IMR-90 (cell line): ENCODE data around the gene KHNYN. TPM values are rescaled to one million over a fixed set of nuclear protein-coding genes. Genes with fewer than 3 reads are reported as not detected.

Experiments used
- ATAC-seq: fragments of 200-7000 bp; cut with Tn5 transposase; 2 replicates; pipeline ENCODE4 v1.9.1; 2020; ENCODE audit warnings: low read depth, mild to moderate bottlenecking, moderate library complexity
- BruUV-seq: library from RNA; stranded (reverse); fragments of 400-500 nt; replicated peaks from 2 replicates; lab custom pipeline; 2021; lab: Mats Ljungman, UMichigan
- CTCF ChIA-PET: fragments of 300-600 bp; formaldehyde crosslinking; extraction: SDS; loops from one replicate; lab custom pipeline; 2021; ENCODE audit warnings: antibody characterized with exemption; lab: Yijun Ruan, JAX
- POLR2A ChIA-PET: fragments of 300-600 bp; sonication (Branson Sonifier 250); formaldehyde crosslinking; loops from one replicate; lab custom pipeline; 2022; ENCODE audit warnings: antibody characterized with exemption; ENCODE audit not compliant: unreplicated experiment; lab: Charles Lee
- DNase-seq: peaks from one replicate; pipeline ENCODE4 v3.0.0; 2013
- H2AFZ ChIP-seq: replicated peaks from 2 replicates; pipeline ENCODE3; 2013; ENCODE audit warnings: low read length, mild to moderate bottlenecking; ENCODE audit not compliant: poor library complexity
- H2AK5ac ChIP-seq: 2 replicates; pipeline ENCODE4 v1.6.1; 2013; ENCODE audit warnings: low read depth, low read length, inconsistent platforms
- H2AK9ac ChIP-seq: replicated peaks from 2 replicates; pipeline ENCODE3; 2013; ENCODE audit warnings: mild to moderate bottlenecking, low read depth, low read length, moderate library complexity; ENCODE audit not compliant: poor library complexity
- H2BK120ac ChIP-seq: 2 replicates; pipeline ENCODE4 v1.6.1; 2013; ENCODE audit warnings: low read depth, low read length, inconsistent platforms
- H2BK15ac ChIP-seq: 3 replicates; pipeline ENCODE4 v1.6.1; 2013; ENCODE audit warnings: low read depth, low read length, inconsistent platforms
- H2BK20ac ChIP-seq: 2 replicates; pipeline ENCODE4 v1.6.1; 2013; ENCODE audit warnings: low read depth, mild to moderate bottlenecking, inconsistent platforms, low read length, moderate library complexity
- H2BK5ac ChIP-seq: 2 replicates; pipeline ENCODE4 v1.6.1; 2013; ENCODE audit warnings: mild to moderate bottlenecking, low read depth, low read length, inconsistent platforms; ENCODE audit not compliant: poor library complexity, severe bottlenecking
- H3K14ac ChIP-seq: replicated peaks from 2 replicates; pipeline ENCODE4 v1.6.1; 2013; ENCODE audit warnings: low read depth, low read length, inconsistent platforms
- H3K18ac ChIP-seq: 2 replicates; pipeline ENCODE4 v1.6.1; 2013; ENCODE audit warnings: low read depth, low read length, control low read depth
- H3K23ac ChIP-seq: 2 replicates; pipeline ENCODE4 v1.6.1; 2013; ENCODE audit warnings: low read depth, low read length, inconsistent platforms
- H3K27ac ChIP-seq: 2 replicates; pipeline ENCODE4 v1.5.1; 2013; ENCODE audit warnings: mild to moderate bottlenecking, control low read depth, low read length; ENCODE audit not compliant: insufficient read depth
- H3K27me3 ChIP-seq: 2 replicates; pipeline ENCODE4 v1.6.1; 2013; ENCODE audit warnings: low read length; ENCODE audit not compliant: control insufficient read depth, insufficient read depth
- H3K36me3 ChIP-seq: 2 replicates; pipeline ENCODE4 v1.6.1; 2013; ENCODE audit warnings: low read length, mixed read lengths; ENCODE audit not compliant: control insufficient read depth, insufficient read depth
- H3K4ac ChIP-seq: 2 replicates; pipeline ENCODE4 v1.6.1; 2013; ENCODE audit warnings: low read depth, low read length, inconsistent platforms
- H3K4me1 ChIP-seq: 2 replicates; pipeline ENCODE4 v1.6.1; 2013; ENCODE audit warnings: low read length, mixed read lengths; ENCODE audit not compliant: control insufficient read depth, insufficient read depth
- H3K4me2 ChIP-seq: 2 replicates; pipeline ENCODE4 v1.6.1; 2013; ENCODE audit warnings: low read depth, mild to moderate bottlenecking, control low read depth, low read length, moderate library complexity
- H3K4me3 ChIP-seq: 2 replicates; pipeline ENCODE4 v1.5.1; 2013; ENCODE audit warnings: low read depth, mild to moderate bottlenecking, control low read depth, low read length, moderate library complexity; ENCODE audit not compliant: insufficient read depth
- H3K56ac ChIP-seq: 2 replicates; pipeline ENCODE4 v1.6.1; 2013; ENCODE audit warnings: low read length, inconsistent platforms; ENCODE audit not compliant: insufficient read depth; ENCODE audit errors: extremely low read depth
- H3K79me1 ChIP-seq, 2 experiments: 2 replicates each; pipeline ENCODE4 v1.6.1; 2013; ENCODE audit warnings: low read length in 2 of 2, inconsistent platforms in 1 of 2, low read depth in 1 of 2
- H3K9ac ChIP-seq: 2 replicates; pipeline ENCODE4 v1.6.1; 2013; ENCODE audit warnings: low read depth, low read length, control low read depth
- H3K9me1 ChIP-seq: 2 replicates; pipeline ENCODE4 v1.6.1; 2013; ENCODE audit warnings: low read length, inconsistent platforms; ENCODE audit not compliant: insufficient read depth
- H3K9me3 ChIP-seq: 2 replicates; pipeline ENCODE4 v1.6.1; 2013; ENCODE audit warnings: low read length; ENCODE audit not compliant: control insufficient read depth, insufficient read depth
- H4K20me1 ChIP-seq: 2 replicates; pipeline ENCODE4 v1.6.1; 2013; ENCODE audit warnings: low read length, inconsistent platforms; ENCODE audit not compliant: insufficient read depth
- H4K5ac ChIP-seq: 2 replicates; pipeline ENCODE4 v1.6.1; 2013; ENCODE audit warnings: mild to moderate bottlenecking, low read depth, low read length, control low read depth
- H4K8ac ChIP-seq, 2 experiments: 2 replicates each; pipeline ENCODE4 v1.6.1; 2013; ENCODE audit warnings: low read depth in 2 of 2, low read length in 2 of 2, control low read depth in 1 of 2, inconsistent platforms in 1 of 2
- H4K91ac ChIP-seq: 2 replicates; pipeline ENCODE4 v1.6.1; 2013; ENCODE audit warnings: low read depth, low read length, inconsistent platforms; ENCODE audit not compliant: insufficient read depth
- ELK1 ChIP-seq: fragments of 150-350 bp; IDR thresholded peaks from 2 replicates; pipeline ENCODE4 v1.6.1; 2016; ENCODE audit warnings: low read depth, mild to moderate bottlenecking, low read length, moderate library complexity, borderline replicate concordance
- MXI1 ChIP-seq: IDR thresholded peaks from 2 replicates; pipeline ENCODE4 v1.6.1; 2012; ENCODE audit warnings: low read depth, mild to moderate bottlenecking, low read length, moderate library complexity, borderline replicate concordance
- SMC3 ChIP-seq: fragments of 150-350 bp; IDR thresholded peaks from 2 replicates; pipeline ENCODE4 v1.6.1; 2016; ENCODE audit warnings: low read depth, mild to moderate bottlenecking, antibody characterized with exemption, low read length, moderate library complexity
- WGBS, 2 experiments: methylation state at CpG; one replicate each; pipeline versions ENCODE4 v1.1.5 to v1.1.7; 2013; ENCODE audit warnings: missing lambda C conversion rate in 2 of 2; ENCODE audit not compliant: insufficient read length in 1 of 2; ENCODE audit errors: extremely low coverage in 2 of 2; 5-methylcytosine and 5-hydroxymethylcytosine counted together
- dilution Hi-C: fragments of 300-500 bp; cut with HindIII; formaldehyde crosslinking; loops from one replicate; pipeline ENCODE4 v1.14.3; 2018; ENCODE audit warnings: low sequenced_read_pairs; ENCODE audit not compliant: unreplicated experiment
- in situ Hi-C: fragments of 300-500 bp; cut with MboI; formaldehyde crosslinking; loops from 3 replicates; pipeline ENCODE4 v1.14.3; 2019; ENCODE audit warnings: low sequenced_read_pairs, inconsistent platforms, mixed read lengths
- intact Hi-C: fragments of 100-400 bp; cut with micrococcal nuclease; formaldehyde crosslinking; loops from 2 replicates; pipeline ENCODE4 v1.10.0; 2022
- polyA plus RNA-seq, 3 experiments: library from polyadenylated mRNA; depleted of rRNA; stranded (reverse); fragments of >200 nt; gene quantifications; 2 replicates each; pipeline ENCODE4 v1.2.3, GENCODE V29; 2012; ENCODE audit warnings: low replicate concordance in 1 of 3
- total RNA-seq: library from RNA; depleted of rRNA; stranded (reverse); fragments of >200 nt; gene quantifications from 2 replicates; pipeline ENCODE4 v1.2.3, GENCODE V29; 2012

The KHNYN gene
- total and polyA plus RNA-seq, 2 of the 4 experiments (the other 2 are of a cell fraction) = 18.9 to 24.4 TPM

- peak overlapping the region; percentile 95 for H3K27ac ChIP-seq
- peak overlapping the region; percentile 95 for H2BK5ac ChIP-seq
- peaks cover 5% of the 10 kb centered on the region for H3K9me1 ChIP-seq
- H4K91ac ChIP-seq = peak overlapping the region; percentile 95
- intact Hi-C loops = no loop called here
- peak overlapping the region; percentile 99 for H4K5ac ChIP-seq
- peak overlapping the region; percentile 86; the same call in 1 of the 2 replicates for H3K18ac ChIP-seq
- H3K4me2 ChIP-seq = peak overlapping the region; percentile 85; the same call in 1 of the 2 replicates
- peak overlapping the region; percentile 99 for H3K14ac ChIP-seq
- CTCF ChIA-PET = interaction anchor here (0.5 to 1.7 kb wide), 2 partner anchors 62 to 81 kb away, joined by 3 to 7 read pairs; no protein-coding TSS in a partner anchor
- POLR2A ChIA-PET = interaction anchor here (1.1 kb wide), 1 partner anchor 29 kb away, joined by 3 read pairs; no protein-coding TSS in a partner anchor
- H2BK20ac ChIP-seq = peak overlapping the region; percentile 5; the same call in 1 of the 2 replicates
- TF ChIP-seq MXI1 (no peak), ELK1 (no peak), SMC3 (no peak)
- ATAC-seq (no peak), DNase-seq (no peak)
- H3K4me1 ChIP-seq = peaks cover 18% of the 10 kb centered on the region; the same call in 1 of the 2 replicates
- peak overlapping the region; percentile 89 for H3K23ac ChIP-seq
- peak overlapping the region; percentile 80; the same call in 2 of the 3 replicates for H2BK15ac ChIP-seq
- dilution Hi-C loops = no loop called here
- peak overlapping the region; percentile 95 for H2AFZ ChIP-seq
- no peaks in the 10 kb centered on the region for H3K9me3 ChIP-seq
- peak overlapping the region; percentile 80; the same call in 1 of the 2 replicates for H3K56ac ChIP-seq
- BruUV-seq = no TSS peak
- peaks cover 18 to 41% of the 10 kb centered on the region in 2 experiments for H3K79me1 ChIP-seq
- WGBS, 2 experiments = 93% methylated on average over 3 of the region's 18 CpGs; no CpG with 5 or more reads in 1 of the 2 experiments
- peak overlapping the region; percentile 88 to 100 for H4K8ac ChIP-seq
- peak overlapping the region; percentile 50 for H2BK120ac ChIP-seq
- peaks cover 15% of the 10 kb centered on the region for H3K36me3 ChIP-seq
- H2AK5ac ChIP-seq = peak overlapping the region; percentile 99
- peaks cover 20% of the 10 kb centered on the region for H4K20me1 ChIP-seq
- no peaks in the 10 kb centered on the region for H3K27me3 ChIP-seq
- H3K4me3 ChIP-seq = no peak overlapping the region
- H2AK9ac ChIP-seq = peak overlapping the region; percentile 100
- in situ Hi-C loops = loop anchor here (25.0 kb wide), 1 partner anchor 1117 kb away; the partner anchor contains the start of genes BCL2L2, PABPN1 and PPP1R3E
- H3K9ac ChIP-seq = peak overlapping the region; percentile 81
- H3K4ac ChIP-seq = peak overlapping the region; percentile 99
Measured at GRCh38 chr14:24428628-24429394, 943 bp upstream of the KHNYN start.
